MM.1S (cell line): ENCODE results near the gene HAUS7.

Source experiments
- CTCF ChIP-seq: fragments of 300-600 bp; sonication (generic); IDR thresholded peaks from 2 replicates; pipeline ENCODE4 v1.5.1; 2016; ENCODE audit warnings: antibody characterized with exemption, low read length, mixed read lengths
- EZH2 ChIP-seq: fragments of 300-600 bp; sonication (generic); optimal IDR thresholded peaks from 2 replicates; pipeline ENCODE3; 2017; ENCODE audit warnings: low read depth, mild to moderate bottlenecking, antibody characterized with exemption, low read length, mixed read lengths

GRCh38 chrX:153499341-153499740 is 29.0 kb upstream of the HAUS7 start:
- TF ChIP-seq CTCF, result no peak
- no peak for TF ChIP-seq EZH2
